ENCODE measurements around the gene NECTIN2. TPM values are rescaled to one million over a fixed set of nuclear protein-coding genes. Genes with fewer than 3 reads are reported as not detected.

Gene NECTIN2
- total RNA-seq, 1 experiment from 2014 or later: 96.3 TPM

GRCh38 chr19:44871809-44872208 lies 25.7 kb downstream of the NECTIN2 start:
- peaks cover 36 to 38% of the 10 kb centered on the region in 2 experiments for H3K36me3 ChIP-seq (ENCODE audit: control insufficient read depth in 1 of 2, insufficient read depth in 2 of 2, low read length in 2 of 2)
- intact Hi-C loops (cut with micrococcal nuclease): no loop called here

GRCh38 chr19:44872661-44873060 lies 26.6 kb downstream of the NECTIN2 start:
- ChIA-PET POLR2A (interaction anchor here (0.8 kb wide), 1 partner anchor 18 kb away, joined by 6 read pairs; the partner anchor contains the start of gene TOMM40), CTCF (no interaction called here), RAD21 (ENCODE audit: low non-redundant PET in 1 of 2, low total read pairs in 2 of 2, uncharacterized antibody in 2 of 2, unreplicated experiment in 2 of 2) (no interaction called here)
- Histone ChIP-seq H3K9me3 (ENCODE audit: control insufficient read depth in 1 of 2, insufficient read depth in 1 of 2, low read depth in 1 of 2, low read length in 2 of 2) (no peaks in the 10 kb centered on the region), H3K9me2 (ENCODE audit: insufficient read depth) (no peaks in the 10 kb centered on the region), H3K9ac (ENCODE audit: low read length) (no peak overlapping the region), H4K20me1 (ENCODE audit: insufficient read depth) (no peaks in the 10 kb centered on the region), H3K4me2 (ENCODE audit: low read length) (no peak overlapping the region), H3K4me3 (replicated peaks in 1 of 2; ENCODE audit: low read depth in 1 of 2, low read length in 2 of 2) (no peak overlapping the region), H3K27me3 (ENCODE audit: insufficient read depth, low read length) (no peaks in the 10 kb centered on the region), H2AFZ (ENCODE audit: low read depth, low read length, poor library complexity, severe bottlenecking) (no peak overlapping the region), H3K36me3 (ENCODE audit: control insufficient read depth in 1 of 2, insufficient read depth in 2 of 2, low read length in 2 of 2) (peaks cover 38% of the 10 kb centered on the region in 2 experiments), H3K27ac (ENCODE audit: low read depth, low read length) (no peak overlapping the region), H3K4me1 (ENCODE audit: control insufficient read depth in 1 of 2, insufficient read depth in 2 of 2, low read length in 2 of 2) (peaks cover 8 to 11% of the 10 kb centered on the region in 2 experiments), H3K79me2 (ENCODE audit: insufficient read depth, low read length) (no peaks in the 10 kb centered on the region)
- TF ChIP-seq EZH2phosphoT487 (IDR thresholded peaks at IDR 0.05; ENCODE audit: borderline replicate concordance) (no peak), SRF (IDR thresholded peaks at IDR 0.05; ENCODE audit: low read depth) (no peak), SP1 (IDR thresholded peaks at IDR 0.05; ENCODE audit: low read depth) (no peak), RAD21 (IDR thresholded peaks at IDR 0.05; ENCODE audit: low read depth) (no peak), CEBPB (IDR thresholded peaks at IDR 0.05; ENCODE audit: low read depth) (no peak), ZFX (IDR thresholded peaks at IDR 0.05) (no peak), TCF7L2 (IDR thresholded peaks at IDR 0.05; ENCODE audit: borderline replicate concordance, extremely low read depth, insufficient read depth, insufficient read length) (no peak), CBX3 (IDR thresholded peaks at IDR 0.05; ENCODE audit: low read depth) (no peak), ATF3 (IDR thresholded peaks at IDR 0.05) (no peak), MAX (IDR thresholded peaks at IDR 0.05) (no peak), EZH2 (IDR thresholded peaks at IDR 0.05) (no peak), POLR2A (IDR thresholded peaks at IDR 0.05; ENCODE audit: borderline replicate concordance, extremely low read depth, insufficient read depth, insufficient read length) (no peak), YY1 (IDR thresholded peaks at IDR 0.05; ENCODE audit: extremely low read depth, insufficient replicate concordance, low read depth, low read length) (no peak)
- intact Hi-C loops (cut with micrococcal nuclease): no loop called here
- no peak for DNase-seq (ENCODE audit: low read depth, low spot score)
- ATAC-seq: no peak
- no TSS peak for BruUV-seq (replicated peaks)

More at GRCh38 chr19:44871809-44872208, 25.7 kb downstream of the NECTIN2 start:
- Histone ChIP-seq H3K4me1 (ENCODE audit: control insufficient read depth in 1 of 2, insufficient read depth in 2 of 2, low read length in 2 of 2) (peaks cover 12 to 17% of the 10 kb centered on the region in 2 experiments), H3K27me3 (ENCODE audit: insufficient read depth, low read length) (no peaks in the 10 kb centered on the region), H3K4me2 (ENCODE audit: low read length) (no peak overlapping the region), H4K20me1 (ENCODE audit: insufficient read depth) (no peaks in the 10 kb centered on the region), H3K9ac (ENCODE audit: low read length) (no peak overlapping the region), H3K9me2 (ENCODE audit: insufficient read depth) (no peaks in the 10 kb centered on the region), H3K4me3 (replicated peaks in 1 of 2; ENCODE audit: low read depth in 1 of 2, low read length in 2 of 2) (no peak overlapping the region), H3K9me3 (ENCODE audit: control insufficient read depth in 1 of 2, insufficient read depth in 1 of 2, low read depth in 1 of 2, low read length in 2 of 2) (no peaks in the 10 kb centered on the region), H2AFZ (ENCODE audit: low read depth, low read length, poor library complexity, severe bottlenecking) (no peak overlapping the region), H3K79me2 (ENCODE audit: insufficient read depth, low read length) (no peaks in the 10 kb centered on the region), H3K27ac (ENCODE audit: low read depth, low read length) (no peak overlapping the region)
- ChIA-PET CTCF (no interaction called here), POLR2A (no interaction called here), RAD21 (ENCODE audit: low non-redundant PET in 1 of 2, low total read pairs in 2 of 2, uncharacterized antibody in 2 of 2, unreplicated experiment in 2 of 2) (no interaction called here)
- BruUV-seq (replicated peaks): no TSS peak
- DNase-seq (ENCODE audit: low read depth, low spot score) (no peak), ATAC-seq (no peak)
- TF ChIP-seq EZH2phosphoT487 (IDR thresholded peaks at IDR 0.05; ENCODE audit: borderline replicate concordance) (no peak), POLR2A (IDR thresholded peaks at IDR 0.05; ENCODE audit: borderline replicate concordance, extremely low read depth, insufficient read depth, insufficient read length) (no peak), EZH2 (IDR thresholded peaks at IDR 0.05) (no peak), FOSL1 (IDR thresholded peaks at IDR 0.05; ENCODE audit: low read depth) (no peak)
